Measurements from ENCODE around the gene COG5.

COG5 gene

GRCh38 chr7:107472116-107472515 lies 91.6 kb downstream of the COG5 start (continued):
- no peak for TF ChIP-seq ZNF529 (tag by site-specific recombination; IDR thresholded peaks at IDR 0.05; ENCODE audit: insufficient replicate concordance)
- no peak for TF ChIP-seq OVOL3 (tag by site-specific recombination; IDR thresholded peaks at IDR 0.05)
- no peak for TF ChIP-seq ZBTB20 (tag by site-specific recombination; IDR thresholded peaks at IDR 0.05)

- H3K9me3 ChIP-seq (ENCODE audit: control insufficient read depth, insufficient read depth, low read depth, low read length), result no peaks in the 10 kb centered on the region
- no peaks in the 10 kb centered on the region for H3K36me3 ChIP-seq (ENCODE audit: control insufficient read depth in 2 of 2, insufficient read depth in 1 of 2, low read length in 2 of 2)
- TF ChIP-seq ZNF560 (tag by site-specific recombination; IDR thresholded peaks at IDR 0.05; ENCODE audit: borderline replicate concordance), result no peak
- no peak for TF ChIP-seq ZNF677 (tag by site-specific recombination; IDR thresholded peaks at IDR 0.05)
- TF ChIP-seq ZNF114 (tag by site-specific recombination; IDR thresholded peaks at IDR 0.05), result no peak
- TF ChIP-seq ZSCAN4 (tag by site-specific recombination; IDR thresholded peaks at IDR 0.05), result no peak
- no peak for TF ChIP-seq ZNF747 (tag by site-specific recombination; IDR thresholded peaks at IDR 0.05)
- 0 out of 2 replicates have a peak, but pooled peaks have one; percentile 4 for TF ChIP-seq PRDM6 (tag by site-specific recombination; IDR thresholded peaks at IDR 0.05)
- TF ChIP-seq ZNF510 (tag by site-specific recombination; IDR thresholded peaks at IDR 0.05; ENCODE audit: insufficient replicate concordance), result no peak
- TF ChIP-seq ZFP69B (tag by site-specific recombination; IDR thresholded peaks at IDR 0.05), result no peak
- no peaks in the 10 kb centered on the region for H3K4me1 ChIP-seq (ENCODE audit: control insufficient read depth, insufficient read depth, low read length)
- H3K27ac ChIP-seq (ENCODE audit: extremely low read depth, low read depth, low read length), result no peak overlapping the region
- ChIA-PET POLR2A (no interaction called here), CTCF (interaction anchor here (0.8 kb wide), 1 partner anchor 325 kb away, joined by 4 read pairs; no protein-coding TSS in a partner anchor)
- H3K4me3 ChIP-seq (ENCODE audit: low read depth, low read length), result no peak overlapping the region
These were observed 92.2 kb downstream of the COG5 start for GRCh38 chr7:107471292-107472070.

- H3K9me3 ChIP-seq (ENCODE audit: control insufficient read depth, insufficient read depth, low read depth, low read length), result no peaks in the 10 kb centered on the region
- POLR2A ChIA-PET, result no interaction called here
- CTCF ChIA-PET, result no interaction called here
- H3K27ac ChIP-seq (ENCODE audit: extremely low read depth, low read depth, low read length), result no peak within 1 kb of the TSS
- H3K36me3 ChIP-seq (ENCODE audit: control insufficient read depth in 2 of 2, insufficient read depth in 1 of 2, low read length in 2 of 2), result no peaks in the 10 kb centered on the region
- no peak within 1 kb of the TSS for H3K4me3 ChIP-seq (ENCODE audit: low read depth, low read length)
- no peaks in the 10 kb centered on the region for H3K4me1 ChIP-seq (ENCODE audit: control insufficient read depth, insufficient read depth, low read length)
- TF ChIP-seq ZNF792 (tag by site-specific recombination; IDR thresholded peaks at IDR 0.05) (no peak), ZNF660 (tag by site-specific recombination; IDR thresholded peaks at IDR 0.05) (no peak), ZNF629 (tag by site-specific recombination; IDR thresholded peaks at IDR 0.05) (no peak), ZBTB11 (tag by site-specific recombination; conservative IDR thresholded peaks at IDR 0.05; ENCODE audit: low read depth) (no peak), ZNF692 (tag by site-specific recombination; IDR thresholded peaks at IDR 0.05) (no peak), ZNF677 (tag by site-specific recombination; IDR thresholded peaks at IDR 0.05) (no peak), ZNF10 (tag by site-specific recombination; IDR thresholded peaks at IDR 0.05) (no peak)
These were observed 93.8 kb downstream of the COG5 start, which contains the start of gene GPR22 for GRCh38 chr7:107469929-107470328. TSS of gene GPR22 (plus strand) at chr7:107470057. CDS start at chr7:107474061, 4,004 bp downstream.

All from HEK293 (cell line).